Peyer's patch (tissue), 4 donors: Measurements from ENCODE around the gene PMS2.

Experiments used
- POLR2A ChIP-seq, 2 donors: fragments of 450-650 bp; IDR thresholded peaks; one replicate each; pipeline ENCODE4 v1.5.1; 2017; ENCODE audit warnings: antibody characterized with exemption in 2 of 2, mild to moderate bottlenecking in 2 of 2, moderate library complexity in 2 of 2
- TF ChIP-seq, protein P1 (sequence below), 6 experiments: fragments of 450-650 bp in 4 of 6; fragments of 200-600 bp in 2 of 6; sonication (generic) in 1 of 6; IDR thresholded peaks; one replicate each; pipeline ENCODE4 v1.5.1; 2017 to 2019; ENCODE audit warnings: antibody characterized with exemption in 6 of 6, mild to moderate bottlenecking in 3 of 6, moderate library complexity in 1 of 6

DNA sequence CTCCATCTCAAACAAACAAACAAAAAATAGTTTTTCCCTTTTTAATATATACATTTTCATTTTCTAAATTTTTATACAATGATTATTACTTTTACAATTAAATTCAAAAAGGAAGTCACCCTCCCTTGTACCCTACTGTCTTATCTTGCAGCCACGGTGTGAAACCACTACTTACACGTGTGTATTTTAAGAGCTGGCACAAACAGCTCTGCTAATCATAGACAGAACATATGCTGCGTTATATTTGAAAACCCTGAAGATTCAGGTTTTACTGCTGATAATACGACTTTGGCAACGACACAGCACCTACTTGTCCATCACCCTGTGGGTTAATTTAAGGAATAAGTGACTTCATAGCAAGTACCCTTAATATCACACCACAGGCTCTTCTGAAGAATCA, 23.3 kb upstream of the PMS2 start:
- TF ChIP-seq, protein P1, sequence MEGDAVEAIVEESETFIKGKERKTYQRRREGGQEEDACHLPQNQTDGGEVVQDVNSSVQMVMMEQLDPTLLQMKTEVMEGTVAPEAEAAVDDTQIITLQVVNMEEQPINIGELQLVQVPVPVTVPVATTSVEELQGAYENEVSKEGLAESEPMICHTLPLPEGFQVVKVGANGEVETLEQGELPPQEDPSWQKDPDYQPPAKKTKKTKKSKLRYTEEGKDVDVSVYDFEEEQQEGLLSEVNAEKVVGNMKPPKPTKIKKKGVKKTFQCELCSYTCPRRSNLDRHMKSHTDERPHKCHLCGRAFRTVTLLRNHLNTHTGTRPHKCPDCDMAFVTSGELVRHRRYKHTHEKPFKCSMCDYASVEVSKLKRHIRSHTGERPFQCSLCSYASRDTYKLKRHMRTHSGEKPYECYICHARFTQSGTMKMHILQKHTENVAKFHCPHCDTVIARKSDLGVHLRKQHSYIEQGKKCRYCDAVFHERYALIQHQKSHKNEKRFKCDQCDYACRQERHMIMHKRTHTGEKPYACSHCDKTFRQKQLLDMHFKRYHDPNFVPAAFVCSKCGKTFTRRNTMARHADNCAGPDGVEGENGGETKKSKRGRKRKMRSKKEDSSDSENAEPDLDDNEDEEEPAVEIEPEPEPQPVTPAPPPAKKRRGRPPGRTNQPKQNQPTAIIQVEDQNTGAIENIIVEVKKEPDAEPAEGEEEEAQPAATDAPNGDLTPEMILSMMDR (IDR thresholded peaks at IDR 0.05), result no peak
- no peak for TF ChIP-seq POLR2A (IDR thresholded peaks at IDR 0.05)
